ENCODE measurements around the gene LIX1L. TPM values are rescaled to one million over a fixed set of nuclear protein-coding genes. Genes with fewer than 3 reads are reported as not detected.

Gene LIX1L
- total and polyA plus RNA-seq, 2 of the 13 experiments (the other 11 are each of a cell fraction or from before 2014, with no cell fraction given) = 8.1 to 24.9 TPM

- H3K4me2 ChIP-seq (ENCODE audit: low read depth, low read length) = peak overlapping the region; percentile 93
- no peak overlapping the region for H2AFZ ChIP-seq (ENCODE audit: low read length)
- H3K4me1 ChIP-seq (ENCODE audit: insufficient read depth, low read length) = peaks cover 35% of the 10 kb centered on the region
- H3K9ac ChIP-seq (ENCODE audit: insufficient read depth, low read depth, low read length) = peak overlapping the region; percentile 78
- BruUV-seq (replicated peaks) = TSS peak; percentile 85
- POLR2A ChIA-PET = interaction anchor here (0.7 to 3.4 kb wide), 18 partner anchors 8 to 106 kb away, joined by 3 to 51 read pairs (median 6); partner anchors contain the start of genes PEX11B, PIAS3 and RBM8A
- intact Hi-C loops (cut with micrococcal nuclease; ENCODE audit: unreplicated experiment) = loop anchor here (2.0 kb wide), 1 partner anchor 38 kb away; the partner anchor contains the start of gene RBM8A
- peak overlapping the region; percentile 77 to 84 (median 82); a peak in 5 of 6 replicates for H3K4me3 ChIP-seq (replicated peaks in 1 of 3; ENCODE audit: insufficient read depth in 1 of 3, low read depth in 2 of 3, low read length in 3 of 3)
- DNase-seq (ENCODE audit: low spot score) = no peak
- H3K9me3 ChIP-seq (ENCODE audit: low read length) = no peaks in the 10 kb centered on the region
- no peak for FAIRE-seq
- H4K20me1 ChIP-seq (ENCODE audit: insufficient read depth, low read length) = no peaks in the 10 kb centered on the region
- no peak for ATAC-seq
- 0% methylated on average over 5 of the region's 5 CpGs for WGBS (ENCODE audit: low lambda C conversion rate)
- H3K79me2 ChIP-seq (ENCODE audit: insufficient read depth, low read length) = no peaks in the 10 kb centered on the region
- no peak for TF ChIP-seq ZNF576 (CRISPR knock-in tag; IDR thresholded peaks at IDR 0.05)
- no peak for TF ChIP-seq ZNF800 (CRISPR knock-in tag; IDR thresholded peaks at IDR 0.05)
- TF ChIP-seq ELF4 (CRISPR knock-in tag; IDR thresholded peaks at IDR 0.05; ENCODE audit: borderline replicate concordance) = 0 out of 2 replicates have a peak, but pooled peaks have one; percentile 16
- CTCF ChIA-PET (ENCODE audit: low intra/inter-chr PET ratio, low total read pairs) = no interaction called here
- H3K27ac ChIP-seq (ENCODE audit: extremely low read length, insufficient read depth, low read length) = peak overlapping the region; percentile 70
- H3K36me3 ChIP-seq (replicated peaks in 1 of 2; ENCODE audit: control insufficient read depth in 1 of 2, insufficient read depth in 2 of 2, low read length in 2 of 2) = no peaks in the 10 kb centered on the region
- H3K27me3 ChIP-seq (ENCODE audit: control insufficient read depth in 1 of 2, insufficient read depth in 2 of 2, low read length in 2 of 2) = peaks cover 0 to 19% of the 10 kb centered on the region in 2 experiments; a peak in 3 of 5 replicates
- in situ Hi-C loops (cut with HindIII; ENCODE audit: extremely low pct_ligation_motif_present, low pct_unique_long_range_greater_than_20kb) = no loop called here
These were observed 7.4 kb upstream of the LIX1L start for GRCh38 chr1:145965119-145965744.

Data from HepG2 (cell line).